ENCODE results near the gene IL25.

Gene IL25

DNA sequence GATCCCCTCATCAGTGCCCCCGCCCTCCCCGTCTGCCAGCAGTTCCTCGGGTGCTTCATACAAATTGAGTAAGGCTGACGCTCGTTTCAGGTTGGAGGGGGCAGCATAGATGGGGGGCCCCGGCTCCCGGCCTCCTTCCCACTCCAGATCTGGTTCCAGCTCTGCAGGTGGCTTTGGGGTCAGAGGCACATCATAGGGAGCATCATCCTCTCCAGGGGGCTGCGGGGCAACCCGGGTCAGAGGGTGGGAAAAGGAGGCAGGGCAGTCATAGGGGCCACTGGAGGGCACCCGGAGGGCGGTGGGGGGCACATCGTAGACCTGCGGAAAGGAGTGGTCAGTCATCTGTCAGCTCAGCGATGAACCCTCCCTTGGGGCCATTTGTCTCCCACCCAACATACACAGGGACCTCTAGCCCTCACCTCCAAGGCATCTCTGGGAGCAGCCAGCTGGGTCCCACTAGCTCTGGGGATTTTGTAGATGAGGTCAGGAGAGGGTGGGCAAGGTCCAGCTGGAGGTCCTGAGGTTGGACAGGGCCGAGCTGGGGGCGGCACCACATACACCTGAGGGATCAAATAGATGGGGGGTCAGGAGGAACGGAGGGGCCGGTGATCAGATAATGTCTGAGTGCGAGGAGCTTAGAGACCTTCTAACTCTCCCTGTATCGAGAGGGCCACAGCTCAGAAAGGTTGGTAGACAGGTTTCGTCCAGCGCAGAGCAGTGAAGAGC lies 12.7 kb upstream of the IL25 start:
- Mint-ChIP-seq H3K27me3 (peaks cover 31% of the 10 kb centered on the region), H3K4me1 (ENCODE audit: low read depth) (peaks cover 2% of the 10 kb centered on the region), H3K9me3 (no peaks in the 10 kb centered on the region), H3K27ac (no peak overlapping the region), H3K36me3 (ENCODE audit: low read depth) (no peaks in the 10 kb centered on the region), H3K4me3 (no peak overlapping the region)
- DNase-seq = no peak

DNA sequence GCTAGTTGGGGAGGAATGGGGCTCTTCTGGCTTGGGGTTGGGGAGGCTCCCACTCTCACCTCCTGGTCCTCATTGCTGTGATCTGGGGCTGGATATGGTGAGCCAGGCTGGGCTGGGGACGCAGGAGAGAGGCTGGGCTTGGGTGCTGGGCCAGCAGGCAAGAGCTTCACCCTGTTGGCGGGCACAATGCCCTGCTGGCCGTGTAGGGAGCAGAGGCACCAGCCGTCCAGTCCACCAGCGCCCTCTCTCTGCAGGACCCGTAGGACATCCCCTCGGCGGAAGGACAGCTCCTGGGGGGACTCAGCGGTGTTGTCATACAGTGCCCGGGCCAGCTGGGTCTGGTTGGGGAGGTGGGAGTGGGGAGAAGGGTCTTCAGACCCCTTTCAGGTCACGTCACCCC lies 12.1 kb upstream of the IL25 start:
- H3K4me3 Mint-ChIP-seq = no peak overlapping the region
- no peaks in the 10 kb centered on the region for H3K9me3 Mint-ChIP-seq
- H3K36me3 Mint-ChIP-seq (ENCODE audit: low read depth) = no peaks in the 10 kb centered on the region
- DNase-seq = no peak
- no peak overlapping the region for H3K27ac Mint-ChIP-seq
- peaks cover 3% of the 10 kb centered on the region for H3K4me1 Mint-ChIP-seq (ENCODE audit: low read depth)
- peaks cover 28% of the 10 kb centered on the region for H3K27me3 Mint-ChIP-seq

DNA sequence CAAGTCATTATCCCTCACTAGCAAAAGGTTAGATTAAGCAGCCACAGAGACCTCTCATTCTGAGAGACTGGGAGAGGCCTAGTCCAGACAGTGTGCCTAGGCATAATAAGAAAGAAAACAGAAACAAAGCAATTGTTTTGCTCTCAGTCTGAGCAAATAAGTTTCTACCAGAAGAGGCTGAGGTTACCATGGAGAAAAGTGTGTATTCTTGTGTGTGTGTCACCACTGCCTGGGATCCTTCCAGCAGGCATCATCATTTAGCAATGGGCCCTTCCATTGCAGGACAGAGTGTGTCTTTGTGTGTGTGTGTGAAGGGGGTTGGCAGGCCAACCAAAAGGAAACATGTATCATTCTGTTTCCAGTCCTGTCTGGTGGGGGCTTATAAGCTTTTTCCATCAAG lies 11.3 kb upstream of the IL25 start:
- Mint-ChIP-seq H3K36me3 (ENCODE audit: low read depth) (no peaks in the 10 kb centered on the region), H3K27me3 (peaks cover 24% of the 10 kb centered on the region), H3K4me3 (no peak overlapping the region), H3K27ac (no peak overlapping the region), H3K4me1 (ENCODE audit: low read depth) (peaks cover 3% of the 10 kb centered on the region), H3K9me3 (no peaks in the 10 kb centered on the region)
- DNase-seq = no peak

DNA sequence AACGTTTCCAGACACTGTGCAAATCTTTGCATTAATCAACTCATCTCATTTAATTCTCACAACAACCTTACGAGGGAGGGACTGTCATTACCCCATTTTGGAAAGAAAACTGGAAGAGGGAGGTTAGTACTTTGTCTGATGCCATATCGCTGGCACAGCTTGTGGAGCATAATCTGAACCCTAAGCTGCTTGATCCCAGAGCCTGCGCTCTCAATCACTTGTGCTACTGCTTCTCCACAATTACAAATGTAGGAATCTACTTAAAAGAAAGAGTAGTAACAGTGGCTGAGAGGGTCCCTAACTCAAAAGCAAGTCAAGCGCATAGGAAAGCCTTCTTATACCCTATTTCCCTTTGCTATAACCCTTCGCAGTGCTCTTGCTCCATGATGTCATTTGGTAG lies 10.8 kb upstream of the IL25 start:
- peaks cover 24% of the 10 kb centered on the region for H3K27me3 Mint-ChIP-seq
- H3K9me3 Mint-ChIP-seq = no peaks in the 10 kb centered on the region
- H3K27ac Mint-ChIP-seq = no peak overlapping the region
- no peak for DNase-seq
- no peaks in the 10 kb centered on the region for H3K36me3 Mint-ChIP-seq (ENCODE audit: low read depth)
- H3K4me3 Mint-ChIP-seq = no peak overlapping the region
- peaks cover 3% of the 10 kb centered on the region for H3K4me1 Mint-ChIP-seq (ENCODE audit: low read depth)

DNA sequence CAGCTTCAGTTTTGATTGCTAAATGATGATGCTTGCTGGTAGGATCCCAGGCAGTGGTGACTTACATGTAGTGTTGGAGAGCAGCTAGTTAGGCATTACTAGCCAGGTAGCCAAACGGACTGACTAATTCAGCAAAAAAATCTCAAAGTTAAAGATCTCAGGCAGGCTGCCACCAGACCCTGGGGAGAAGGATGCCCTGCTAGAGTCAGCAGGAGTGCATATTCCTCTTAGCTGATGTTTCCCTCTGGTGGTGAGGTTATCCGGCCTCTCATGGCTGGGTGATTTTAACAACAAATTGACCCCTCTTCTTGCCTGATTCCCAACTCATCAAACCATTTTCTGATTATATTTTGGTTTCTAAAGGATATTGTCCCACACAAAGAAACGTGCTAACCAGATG lies 10.4 kb upstream of the IL25 start:
- no peaks in the 10 kb centered on the region for H3K9me3 Mint-ChIP-seq
- H3K36me3 Mint-ChIP-seq (ENCODE audit: low read depth) = no peaks in the 10 kb centered on the region
- peaks cover 29% of the 10 kb centered on the region for H3K27me3 Mint-ChIP-seq
- DNase-seq = no peak
- H3K4me3 Mint-ChIP-seq = no peak overlapping the region
- H3K4me1 Mint-ChIP-seq (ENCODE audit: low read depth) = peaks cover 3% of the 10 kb centered on the region
- H3K27ac Mint-ChIP-seq = no peak overlapping the region

DNA sequence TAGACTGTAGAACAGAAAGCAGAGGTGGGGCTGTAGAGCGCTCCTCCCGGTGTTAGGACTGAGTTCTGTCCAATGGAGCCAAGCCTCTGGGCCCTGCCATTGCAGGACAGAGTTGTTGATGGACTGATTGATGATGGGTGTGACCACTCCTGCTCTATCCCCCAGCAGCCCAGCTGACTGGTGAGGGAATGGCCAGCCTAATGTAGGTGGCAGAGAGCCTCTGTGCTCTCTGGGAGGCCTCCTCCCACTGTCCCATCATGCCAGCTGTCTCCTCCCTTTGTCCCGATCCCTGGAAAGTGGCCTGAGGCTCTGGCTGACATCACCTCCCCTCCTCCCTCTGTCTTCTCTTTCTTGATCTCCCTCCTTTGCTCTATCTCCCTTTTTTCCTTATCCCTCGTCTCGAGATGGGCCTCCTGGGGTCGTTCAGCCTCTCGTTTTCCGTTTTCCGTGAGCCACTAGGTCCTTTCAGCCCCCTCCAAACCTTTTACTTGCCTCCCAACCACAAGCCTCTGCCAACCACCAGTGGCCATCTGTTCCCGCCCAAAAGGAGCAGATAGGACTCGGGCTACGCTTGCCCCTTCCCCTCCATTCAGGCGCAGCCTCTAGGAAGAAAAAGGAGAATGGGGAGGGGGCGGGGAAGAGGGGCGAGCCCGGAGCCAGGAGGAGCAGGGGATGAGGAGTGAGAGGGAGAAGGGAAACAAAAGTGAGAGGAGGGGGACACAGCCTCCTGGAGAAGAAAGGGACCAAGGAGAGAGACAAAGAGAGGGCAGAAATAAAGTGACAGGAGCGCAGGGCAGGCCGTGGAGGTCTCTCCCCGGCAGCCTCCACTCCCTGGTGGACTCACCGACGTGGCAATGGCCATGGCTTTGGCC lies 8.2 kb upstream of the IL25 start:
- H3K9me3 Mint-ChIP-seq = no peaks in the 10 kb centered on the region
- no peak overlapping the region for H3K4me3 Mint-ChIP-seq
- peaks cover 3% of the 10 kb centered on the region for H3K4me1 Mint-ChIP-seq (ENCODE audit: low read depth)
- H3K27me3 Mint-ChIP-seq = peaks cover 41% of the 10 kb centered on the region
- no peaks in the 10 kb centered on the region for H3K36me3 Mint-ChIP-seq (ENCODE audit: low read depth)
- no peak overlapping the region for H3K27ac Mint-ChIP-seq
- DNase-seq = no peak

DNA sequence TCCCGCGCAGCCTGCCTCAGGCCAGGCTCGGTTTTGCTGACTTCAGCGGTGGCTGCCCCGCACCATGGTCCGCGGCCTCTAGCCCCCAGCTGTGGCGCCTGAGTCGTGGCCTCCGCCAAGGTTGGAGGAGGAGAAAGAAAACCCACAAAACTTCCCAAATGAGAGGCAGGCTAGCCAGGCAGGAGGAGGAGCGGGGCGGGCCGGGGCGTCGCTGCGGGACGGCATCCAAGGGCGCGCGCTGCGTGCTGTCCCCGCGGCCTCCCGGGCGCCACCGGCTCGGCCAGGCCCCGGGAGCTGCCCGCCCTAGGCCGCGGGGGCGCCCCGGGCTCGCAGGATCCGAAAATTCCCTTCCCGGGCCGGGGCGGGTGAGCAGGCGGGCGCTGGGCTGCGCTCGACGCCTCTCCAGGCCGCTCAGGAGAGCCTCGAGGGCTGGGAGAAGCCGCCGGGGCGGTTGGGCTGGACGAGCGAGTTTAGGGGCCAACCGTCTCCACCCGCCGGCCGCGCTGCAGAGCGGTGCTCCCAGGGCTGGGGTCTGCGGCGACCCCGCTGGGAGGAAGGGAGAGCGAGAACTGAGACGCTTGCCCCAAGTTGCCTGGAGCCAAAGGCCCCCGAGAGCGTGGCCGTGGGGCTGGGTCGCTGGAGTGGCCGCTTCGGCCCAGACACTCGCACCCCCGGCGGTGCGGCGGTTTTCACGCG lies 7.4 kb upstream of the IL25 start, which contains the start of gene EFS:
Gene EFS, minus strand, starts transcription at position 137 of the 696 bp plus-strand sequence. CDS start 147 bp downstream, outside the sequence.
- no peak for DNase-seq
- H3K4me3 Mint-ChIP-seq = no peak within 1 kb of the TSS
- no peaks in the 10 kb centered on the region for H3K36me3 Mint-ChIP-seq (ENCODE audit: low read depth)
- H3K4me1 Mint-ChIP-seq (ENCODE audit: low read depth) = peaks cover 3% of the 10 kb centered on the region
- H3K27ac Mint-ChIP-seq = no peak within 1 kb of the TSS
- no peaks in the 10 kb centered on the region for H3K9me3 Mint-ChIP-seq
- peaks cover 41% of the 10 kb centered on the region for H3K27me3 Mint-ChIP-seq

DNA sequence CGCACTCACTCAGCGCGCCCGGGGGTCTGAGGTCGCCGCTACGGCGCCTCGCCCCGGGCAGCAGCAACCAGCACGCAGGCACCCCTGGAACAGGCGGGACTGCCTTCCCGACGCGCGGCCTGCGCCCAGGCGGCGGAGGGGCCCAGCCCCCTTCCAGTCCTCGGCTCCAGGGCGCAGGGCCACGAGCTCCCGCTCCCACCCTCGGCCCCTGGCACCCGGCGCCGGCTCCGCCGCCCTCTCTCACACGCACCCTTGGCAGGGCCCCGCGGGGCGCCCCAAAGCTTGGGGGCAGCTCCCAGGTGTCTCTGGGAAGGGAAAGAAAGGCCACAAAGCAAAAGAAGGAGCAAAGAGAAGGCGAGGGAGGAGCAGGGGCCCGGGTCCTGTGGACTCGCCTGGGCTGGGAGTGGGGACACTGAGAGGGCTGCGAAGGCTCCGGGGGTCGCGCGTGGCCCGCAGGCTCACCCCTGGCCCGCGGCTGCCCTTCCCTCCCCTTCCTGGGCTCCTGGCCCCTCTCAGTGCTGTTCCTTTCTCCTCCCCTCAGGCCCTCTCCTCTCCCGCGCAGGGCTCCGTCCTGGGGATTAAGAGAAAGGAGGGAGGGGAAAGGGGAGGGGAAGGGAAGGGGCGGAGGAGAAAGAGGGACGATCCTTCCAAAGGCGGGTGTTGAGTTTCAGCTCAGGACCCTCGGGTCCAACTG lies 6.7 kb upstream of the IL25 start:
- H3K27ac Mint-ChIP-seq = no peak overlapping the region
- H3K4me3 Mint-ChIP-seq = no peak overlapping the region
- no peak for DNase-seq
- peaks cover 41% of the 10 kb centered on the region for H3K27me3 Mint-ChIP-seq
- peaks cover 3% of the 10 kb centered on the region for H3K4me1 Mint-ChIP-seq (ENCODE audit: low read depth)
- H3K36me3 Mint-ChIP-seq (ENCODE audit: low read depth) = no peaks in the 10 kb centered on the region
- no peaks in the 10 kb centered on the region for H3K9me3 Mint-ChIP-seq

DNA sequence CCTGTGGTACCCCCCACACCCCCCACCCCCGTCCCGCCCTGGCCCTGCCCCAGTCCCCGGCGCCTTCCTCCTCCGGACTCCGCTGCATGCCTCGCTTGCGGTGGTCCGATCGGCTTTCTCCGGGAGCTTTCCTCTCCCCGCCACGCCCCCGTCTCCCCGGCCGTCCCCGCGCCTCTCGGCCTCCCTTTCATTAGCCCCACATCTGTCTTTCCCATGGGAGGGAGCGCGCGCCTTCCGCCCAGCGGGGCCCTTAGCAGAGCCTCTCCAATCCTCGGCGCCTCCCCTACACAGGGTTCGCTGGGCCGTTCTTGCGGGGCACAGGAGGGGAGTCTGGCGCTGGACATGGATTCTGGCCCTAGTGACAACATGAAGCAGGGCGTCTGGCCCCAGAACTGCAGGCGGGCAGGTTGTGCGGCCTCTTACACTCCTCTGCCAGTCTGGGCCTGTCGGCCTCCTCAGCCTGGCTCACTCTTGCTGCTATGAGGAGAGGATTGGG lies 6.1 kb upstream of the IL25 start:
- Mint-ChIP-seq H3K36me3 (ENCODE audit: low read depth) (no peaks in the 10 kb centered on the region), H3K9me3 (no peaks in the 10 kb centered on the region), H3K27ac (no peak overlapping the region), H3K4me1 (ENCODE audit: low read depth) (peaks cover 3% of the 10 kb centered on the region), H3K4me3 (no peak overlapping the region), H3K27me3 (peaks cover 41% of the 10 kb centered on the region)
- DNase-seq = no peak

DNA sequence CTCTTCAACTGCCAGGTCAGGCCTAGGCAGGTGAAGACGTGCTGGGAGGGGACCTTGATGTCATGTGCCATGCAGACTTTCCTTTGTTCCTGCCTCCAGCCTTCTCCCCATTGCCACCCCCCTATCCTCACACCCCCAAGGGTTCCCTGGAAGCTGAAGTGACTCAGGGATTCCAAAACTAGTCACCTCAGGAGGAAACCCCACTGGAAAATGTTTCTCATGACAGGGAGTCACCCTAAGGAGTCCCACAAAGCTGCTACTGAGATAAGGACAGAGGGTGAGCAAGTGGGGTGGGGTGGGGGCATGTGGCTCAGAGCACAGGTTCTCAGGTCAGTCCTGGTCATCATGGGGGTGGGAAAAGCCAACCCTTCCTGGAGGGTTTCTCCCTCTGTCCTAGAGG lies 2.4 kb upstream of the IL25 start:
- Mint-ChIP-seq H3K4me1 (ENCODE audit: low read depth) (no peaks in the 10 kb centered on the region), H3K9me3 (no peaks in the 10 kb centered on the region), H3K36me3 (ENCODE audit: low read depth) (no peaks in the 10 kb centered on the region), H3K27me3 (peaks cover 20% of the 10 kb centered on the region), H3K4me3 (no peak overlapping the region), H3K27ac (no peak overlapping the region)
- DNase-seq = no peak

DNA sequence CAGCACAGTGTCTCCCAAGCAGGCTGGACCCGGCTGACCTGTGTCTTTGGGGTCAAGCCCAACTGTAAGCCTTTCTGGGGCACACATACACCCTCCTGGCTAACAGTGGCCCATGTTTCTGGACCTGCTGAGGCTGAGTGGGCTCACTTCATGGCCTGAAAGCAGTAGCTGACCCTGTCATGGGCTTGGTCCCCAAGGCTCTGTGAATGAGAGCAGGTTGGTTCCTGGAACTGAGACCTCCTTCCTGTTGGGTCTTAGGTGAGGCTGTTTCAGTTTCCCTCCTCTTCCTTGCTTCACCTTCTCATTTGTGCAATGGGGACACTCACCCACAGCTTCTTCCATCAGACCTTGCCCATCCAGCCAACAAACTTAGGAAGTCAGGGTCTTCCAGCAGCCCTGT lies 744 bp upstream of the IL25 start:
- Mint-ChIP-seq H3K4me3 (no peak overlapping the region), H3K36me3 (ENCODE audit: low read depth) (no peaks in the 10 kb centered on the region), H3K27ac (no peak overlapping the region), H3K27me3 (peaks cover 15% of the 10 kb centered on the region), H3K9me3 (no peaks in the 10 kb centered on the region), H3K4me1 (ENCODE audit: low read depth) (no peaks in the 10 kb centered on the region)
- DNase-seq = no peak

DNA sequence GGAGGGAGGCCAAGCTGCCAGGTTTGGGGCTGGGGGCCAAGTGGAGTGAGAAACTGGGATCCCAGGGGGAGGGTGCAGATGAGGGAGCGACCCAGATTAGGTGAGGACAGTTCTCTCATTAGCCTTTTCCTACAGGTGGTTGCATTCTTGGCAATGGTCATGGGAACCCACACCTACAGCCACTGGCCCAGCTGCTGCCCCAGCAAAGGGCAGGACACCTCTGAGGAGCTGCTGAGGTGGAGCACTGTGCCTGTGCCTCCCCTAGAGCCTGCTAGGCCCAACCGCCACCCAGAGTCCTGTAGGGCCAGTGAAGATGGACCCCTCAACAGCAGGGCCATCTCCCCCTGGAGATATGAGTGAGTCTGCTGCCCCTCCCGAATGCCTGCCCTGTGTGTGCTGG lies 432 bp downstream of the IL25 start:
- Mint-ChIP-seq H3K27me3 (peaks cover 4% of the 10 kb centered on the region), H3K4me3 (no peak overlapping the region), H3K36me3 (ENCODE audit: low read depth) (no peaks in the 10 kb centered on the region), H3K4me1 (ENCODE audit: low read depth) (no peaks in the 10 kb centered on the region), H3K9me3 (no peaks in the 10 kb centered on the region), H3K27ac (no peak overlapping the region)
- no peak for DNase-seq

DNA sequence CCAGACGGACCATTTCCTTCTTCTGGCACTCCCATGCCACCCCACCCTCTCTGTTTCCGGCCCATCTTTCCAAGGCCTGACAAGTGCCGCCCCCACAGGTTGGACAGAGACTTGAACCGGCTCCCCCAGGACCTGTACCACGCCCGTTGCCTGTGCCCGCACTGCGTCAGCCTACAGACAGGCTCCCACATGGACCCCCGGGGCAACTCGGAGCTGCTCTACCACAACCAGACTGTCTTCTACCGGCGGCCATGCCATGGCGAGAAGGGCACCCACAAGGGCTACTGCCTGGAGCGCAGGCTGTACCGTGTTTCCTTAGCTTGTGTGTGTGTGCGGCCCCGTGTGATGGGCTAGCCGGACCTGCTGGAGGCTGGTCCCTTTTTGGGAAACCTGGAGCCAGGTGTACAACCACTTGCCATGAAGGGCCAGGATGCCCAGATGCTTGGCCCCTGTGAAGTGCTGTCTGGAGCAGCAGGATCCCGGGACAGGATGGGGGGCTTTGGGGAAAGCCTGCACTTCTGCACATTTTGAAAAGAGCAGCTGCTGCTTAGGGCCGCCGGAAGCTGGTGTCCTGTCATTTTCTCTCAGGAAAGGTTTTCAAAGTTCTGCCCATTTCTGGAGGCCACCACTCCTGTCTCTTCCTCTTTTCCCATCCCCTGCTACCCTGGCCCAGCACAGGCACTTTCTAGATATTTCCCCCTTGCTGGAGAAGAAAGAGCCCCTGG lies 3.1 kb downstream of the IL25 start:
- Mint-ChIP-seq H3K4me1 (ENCODE audit: low read depth) (no peaks in the 10 kb centered on the region), H3K36me3 (ENCODE audit: low read depth) (no peaks in the 10 kb centered on the region), H3K27me3 (peaks cover 5% of the 10 kb centered on the region), H3K4me3 (no peak overlapping the region), H3K27ac (no peak overlapping the region), H3K9me3 (no peaks in the 10 kb centered on the region)
- no peak for DNase-seq
